Activated CD8-positive, alpha-beta T cell treated with anti-CD3 and anti-CD28 coated beads for 36 hours (primary cell): ENCODE results near the gene CCL21. TPM values are rescaled to one million over a fixed set of nuclear protein-coding genes. Genes with fewer than 3 reads are reported as not detected.

Experiments used
- ATAC-seq: fragments of 200-7000 bp; cut with Tn5 transposase; one replicate; pipeline ENCODE4 v1.10.0; 2021; ENCODE audit warnings: mild to moderate bottlenecking, moderate library complexity
- CTCF ChIA-PET: fragments of 350-600 bp; sonication (Branson Sonifier 250); formaldehyde crosslinking; loops from one replicate; lab custom pipeline; 2021; ENCODE audit warnings: antibody characterized with exemption; lab: Charles Lee
- POLR2A ChIA-PET: fragments of 350-600 bp; sonication (Branson Sonifier 250); formaldehyde crosslinking; loops from one replicate; lab custom pipeline; 2021; ENCODE audit warnings: antibody characterized with exemption; lab: Charles Lee
- DNase-seq: peaks from one replicate; pipeline ENCODE4 v3.0.0-alpha.2; 2020
- H3K27ac Mint-ChIP-seq: one replicate; pipeline ENCODE4 v1.8.0; 2021; ENCODE audit warnings: mild to moderate bottlenecking, mixed read lengths
- H3K27me3 Mint-ChIP-seq: one replicate; pipeline ENCODE4 v1.8.0; 2021; ENCODE audit warnings: mixed read lengths
- H3K36me3 Mint-ChIP-seq: one replicate; pipeline ENCODE4 v1.8.0; 2021; ENCODE audit warnings: low read depth, mixed read lengths
- H3K4me1 Mint-ChIP-seq: one replicate; pipeline ENCODE4 v1.8.0; 2021; ENCODE audit warnings: low read depth, mixed read lengths
- H3K4me3 Mint-ChIP-seq: one replicate; pipeline ENCODE4 v1.8.0; 2021; ENCODE audit warnings: mild to moderate bottlenecking, moderate library complexity, mixed read lengths
- H3K9me3 Mint-ChIP-seq: one replicate; pipeline ENCODE4 v1.8.0; 2021; ENCODE audit warnings: mixed read lengths
- CTCF ChIP-seq: fragments of 200-600 bp; IDR thresholded peaks from one replicate; pipeline ENCODE4 v1.8.0; 2022; ENCODE audit warnings: antibody characterized with exemption, mild to moderate bottlenecking
- intact Hi-C: fragments of 100-400 bp; cut with micrococcal nuclease; formaldehyde crosslinking; loops from one replicate; pipeline ENCODE4 v1.10.0; 2022
- total RNA-seq, 2 experiments: library from RNA; stranded (reverse); gene quantifications; one replicate each; pipeline ENCODE4 v1.2.3, GENCODE V29; 2021

CCL21 gene
- total RNA-seq, 2 experiments from 2014 or later, result not detected

- DNase-seq (no peak), ATAC-seq (no peak)
- Mint-ChIP-seq H3K4me1 (peaks cover 6% of the 10 kb centered on the region), H3K36me3 (no peaks in the 10 kb centered on the region), H3K4me3 (no peak overlapping the region), H3K9me3 (no peaks in the 10 kb centered on the region), H3K27me3 (no peaks in the 10 kb centered on the region), H3K27ac (no peak overlapping the region)
- ChIA-PET POLR2A (interaction anchor here (0.9 kb wide), 1 partner anchor 11 kb away, joined by 3 read pairs; no protein-coding TSS in a partner anchor), CTCF (interaction anchor here (1.3 to 4.9 kb wide), 4 partner anchors 8 to 53 kb away, joined by 3 to 35 read pairs (median 3); no protein-coding TSS in a partner anchor)
- intact Hi-C loops, result no loop called here
- TF ChIP-seq CTCF, result no peak
These were observed 23.2 kb downstream of the CCL21 start for GRCh38 chr9:34686732-34687131.

DNA sequence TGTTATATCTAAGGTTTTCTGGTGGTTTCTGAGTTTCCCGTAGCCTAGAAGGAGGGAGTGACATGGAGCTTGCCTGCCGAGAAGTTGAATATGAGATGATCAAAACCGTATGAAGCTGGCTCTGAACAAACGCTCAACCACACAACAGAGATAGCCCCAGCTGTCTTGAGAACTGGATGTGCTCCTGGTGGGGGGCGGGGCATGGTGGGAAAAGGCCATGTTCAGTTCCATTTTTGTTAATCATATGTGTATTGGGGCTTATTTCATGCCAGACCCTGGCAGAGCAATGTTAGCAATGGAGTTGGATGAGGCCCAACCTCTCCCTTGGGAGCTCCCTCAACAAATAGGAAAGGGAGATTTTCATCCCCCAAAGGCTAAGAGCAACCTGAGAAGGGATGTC is 23.7 kb downstream of the CCL21 start:
- CTCF ChIA-PET, result interaction anchor here (1.3 to 4.9 kb wide), 4 partner anchors 9 to 52 kb away, joined by 3 to 35 read pairs (median 3); no protein-coding TSS in a partner anchor
- H3K4me3 Mint-ChIP-seq, result no peak overlapping the region
- no peaks in the 10 kb centered on the region for H3K27me3 Mint-ChIP-seq
- POLR2A ChIA-PET, result no interaction called here
- H3K36me3 Mint-ChIP-seq, result no peaks in the 10 kb centered on the region
- no peak overlapping the region for H3K27ac Mint-ChIP-seq
- no peaks in the 10 kb centered on the region for H3K9me3 Mint-ChIP-seq
- no peak for TF ChIP-seq CTCF
- H3K4me1 Mint-ChIP-seq, result peaks cover 6% of the 10 kb centered on the region
- intact Hi-C loops, result no loop called here
- no peak for ATAC-seq
- DNase-seq, result no peak

- POLR2A ChIA-PET, result no interaction called here
- H3K4me3 Mint-ChIP-seq, result no peak overlapping the region
- CTCF ChIA-PET, result interaction anchor here (1.3 to 4.9 kb wide), 2 partner anchors 16 to 52 kb away, joined by 3 to 35 read pairs; no protein-coding TSS in a partner anchor
- DNase-seq, result no peak
- TF ChIP-seq CTCF, result no peak
- H3K27ac Mint-ChIP-seq, result no peak overlapping the region
- H3K4me1 Mint-ChIP-seq, result peaks cover 6% of the 10 kb centered on the region
- H3K27me3 Mint-ChIP-seq, result no peaks in the 10 kb centered on the region
- no peak for ATAC-seq
- intact Hi-C loops, result no loop called here
- H3K9me3 Mint-ChIP-seq, result no peaks in the 10 kb centered on the region
- no peaks in the 10 kb centered on the region for H3K36me3 Mint-ChIP-seq
These were observed 24.3 kb downstream of the CCL21 start for GRCh38 chr9:34685591-34685990.

DNA sequence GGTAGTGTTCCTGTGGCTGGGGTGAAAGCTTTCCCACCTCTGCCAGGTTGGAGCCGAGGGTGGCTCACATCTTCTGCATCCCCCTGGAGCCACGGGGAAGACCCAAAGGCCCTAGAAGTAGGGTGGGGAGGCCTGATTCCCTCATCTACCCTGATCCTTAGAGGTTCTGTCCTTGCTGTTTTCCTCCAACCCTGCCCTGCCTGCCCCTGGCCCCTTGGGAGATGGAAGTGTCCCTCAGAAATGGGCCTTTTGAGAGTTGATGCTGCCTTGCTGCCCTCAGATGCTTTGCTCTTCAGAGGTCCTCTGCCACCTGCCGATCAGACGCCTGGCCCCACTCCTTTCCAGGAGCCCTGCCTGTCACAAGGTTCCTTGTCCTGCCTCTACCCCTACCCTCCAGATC is 25.1 kb downstream of the CCL21 start:
- intact Hi-C loops, result no loop called here
- no peaks in the 10 kb centered on the region for H3K27me3 Mint-ChIP-seq

More for the DNA sequence above, 25.1 kb downstream of the CCL21 start:
- ChIA-PET CTCF (interaction anchor here (4.9 kb wide), 1 partner anchor 17 kb away, joined by 35 read pairs; no protein-coding TSS in a partner anchor), POLR2A (no interaction called here)
- DNase-seq (no peak), ATAC-seq (no peak)
- Mint-ChIP-seq H3K4me1 (peaks cover 6% of the 10 kb centered on the region), H3K27ac (no peak overlapping the region), H3K4me3 (no peak overlapping the region), H3K9me3 (no peaks in the 10 kb centered on the region), H3K36me3 (no peaks in the 10 kb centered on the region)
- no peak for TF ChIP-seq CTCF
